Measurements from ENCODE around the gene RNF5.
"Not testable (repeated sequence)": the region's sequence is repeated elsewhere in the genome, so short reads cannot be mapped to it uniquely, and the experiment has no call there.

Gene RNF5, protein sequence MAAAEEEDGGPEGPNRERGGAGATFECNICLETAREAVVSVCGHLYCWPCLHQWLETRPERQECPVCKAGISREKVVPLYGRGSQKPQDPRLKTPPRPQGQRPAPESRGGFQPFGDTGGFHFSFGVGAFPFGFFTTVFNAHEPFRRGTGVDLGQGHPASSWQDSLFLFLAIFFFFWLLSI

GRCh38 chr6:32177788-32178546 lies at the start of gene RNF5:
Gene RNF5, plus strand, starts transcription at chr6:32178405. Its CDS starts 107 bp downstream, at chr6:32178512.
- DNase-seq (ENCODE audit: low read depth in 2 of 2), result peak; percentile 89 to 91

GRCh38 chr6:32128751-32129296 lies 49.4 kb upstream of the RNF5 start:
- DNase-seq (ENCODE audit: low read depth in 2 of 2), result no peak

- no peak for DNase-seq (ENCODE audit: low read depth in 2 of 2)
Measured at GRCh38 chr6:32129297-32130088, 48.7 kb upstream of the RNF5 start.

GRCh38 chr6:32131439-32131948 lies 46.7 kb upstream of the RNF5 start:
- no peak for DNase-seq (ENCODE audit: low read depth in 2 of 2)

- DNase-seq (ENCODE audit: low read depth in 2 of 2), result no peak
Measured at GRCh38 chr6:32132110-32132509, 46.1 kb upstream of the RNF5 start.

DNA sequence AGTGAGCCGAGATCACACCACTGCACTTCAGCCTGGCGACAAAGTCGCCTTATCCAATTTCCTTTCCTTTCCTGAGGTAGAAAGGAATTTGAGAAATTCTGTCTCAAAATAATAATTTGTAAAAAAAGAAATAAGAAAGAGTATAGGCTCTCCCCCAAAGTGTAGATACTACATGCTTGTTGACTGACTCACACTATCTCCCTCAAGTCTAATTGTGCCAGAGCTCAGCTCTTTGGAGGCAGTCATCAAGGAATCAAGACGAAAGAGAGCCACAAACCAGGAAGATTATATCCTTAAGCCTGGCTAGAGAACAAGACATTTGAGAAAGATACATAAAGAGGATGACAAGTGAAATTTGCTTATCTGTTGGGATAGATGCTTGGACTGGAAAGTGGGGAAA lies 44.4 kb upstream of the RNF5 start:
- DNase-seq (ENCODE audit: low read depth in 2 of 2), result no peak

DNA sequence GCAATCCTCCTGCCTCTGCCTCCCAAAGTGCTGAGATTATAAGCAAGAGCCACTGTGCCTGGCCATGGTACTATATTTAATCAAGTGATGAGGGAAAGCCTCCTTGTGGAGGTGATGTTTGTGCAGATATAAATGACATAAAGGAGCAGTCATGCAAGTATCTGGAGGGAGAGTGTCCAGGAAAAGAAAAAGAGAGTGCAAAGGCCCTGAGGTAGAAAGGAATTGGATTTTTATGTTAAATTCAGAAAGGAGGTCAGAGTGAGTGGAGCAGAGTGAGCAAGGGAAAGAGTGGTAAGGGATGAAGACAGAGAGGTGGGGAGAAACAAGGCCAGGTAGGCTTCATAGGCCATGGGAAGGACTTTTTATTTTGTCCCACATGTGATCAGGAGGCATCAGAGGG lies 40.8 kb upstream of the RNF5 start:
- DNase-seq (ENCODE audit: low read depth in 2 of 2), result no peak

DNA sequence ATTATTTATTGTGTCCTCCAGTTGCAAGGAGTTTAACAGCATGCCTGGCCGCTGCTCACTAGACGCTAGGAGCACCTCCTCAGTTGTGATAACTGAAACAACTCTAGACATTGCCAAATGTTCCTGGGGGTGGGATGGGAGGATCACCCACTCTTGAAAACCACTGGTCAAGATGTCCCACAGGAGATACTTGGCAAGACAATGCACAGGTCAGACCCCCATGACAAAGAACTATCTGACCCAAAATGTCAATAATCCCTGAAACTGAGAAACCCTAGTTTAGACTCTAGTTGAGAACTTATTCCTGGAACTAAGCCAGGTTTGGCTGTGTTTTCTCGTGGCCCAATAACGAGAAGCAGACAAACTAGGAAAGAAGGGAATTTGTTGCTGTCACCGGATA lies 38.6 kb upstream of the RNF5 start:
- no peak for DNase-seq (ENCODE audit: low read depth in 2 of 2)

- DNase-seq (ENCODE audit: low read depth in 2 of 2), result no peak
Measured at GRCh38 chr6:32140420-32141046, 37.7 kb upstream of the RNF5 start.

DNA sequence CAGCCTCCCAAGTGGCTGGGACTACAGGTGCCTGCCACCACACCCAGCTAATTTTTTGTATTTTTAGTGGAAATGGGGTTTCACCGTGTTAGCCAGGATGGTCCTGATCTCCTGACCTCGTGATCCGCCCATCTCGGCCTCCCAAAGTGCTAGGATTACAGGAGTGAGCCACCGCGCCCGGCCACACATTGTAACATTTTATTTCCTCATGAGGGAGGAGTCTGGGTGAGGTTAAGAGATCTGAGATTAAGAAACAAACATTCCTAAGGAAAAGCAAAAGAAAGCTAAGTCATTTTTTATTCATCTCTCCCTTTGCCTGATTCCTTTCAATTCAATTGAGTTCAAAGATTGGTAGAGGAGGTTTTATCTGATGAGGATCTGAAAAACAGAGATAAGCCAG lies 34.0 kb upstream of the RNF5 start:
- not testable (repeated sequence) for DNase-seq (ENCODE audit: low read depth in 2 of 2)

- no peak for DNase-seq (ENCODE audit: low read depth in 2 of 2)
Measured at GRCh38 chr6:32146287-32146686, 31.9 kb upstream of the RNF5 start.

GRCh38 chr6:32146687-32147086 lies 31.5 kb upstream of the RNF5 start:
- no peak for DNase-seq (ENCODE audit: low read depth in 2 of 2)

- no peak for DNase-seq (ENCODE audit: low read depth in 2 of 2)
Measured at GRCh38 chr6:32147401-32148132, 30.6 kb upstream of the RNF5 start.

- DNase-seq (ENCODE audit: low read depth in 2 of 2), result peak; percentile 70 to 79
Measured at GRCh38 chr6:32148289-32149091, 29.7 kb upstream of the RNF5 start.

DNA sequence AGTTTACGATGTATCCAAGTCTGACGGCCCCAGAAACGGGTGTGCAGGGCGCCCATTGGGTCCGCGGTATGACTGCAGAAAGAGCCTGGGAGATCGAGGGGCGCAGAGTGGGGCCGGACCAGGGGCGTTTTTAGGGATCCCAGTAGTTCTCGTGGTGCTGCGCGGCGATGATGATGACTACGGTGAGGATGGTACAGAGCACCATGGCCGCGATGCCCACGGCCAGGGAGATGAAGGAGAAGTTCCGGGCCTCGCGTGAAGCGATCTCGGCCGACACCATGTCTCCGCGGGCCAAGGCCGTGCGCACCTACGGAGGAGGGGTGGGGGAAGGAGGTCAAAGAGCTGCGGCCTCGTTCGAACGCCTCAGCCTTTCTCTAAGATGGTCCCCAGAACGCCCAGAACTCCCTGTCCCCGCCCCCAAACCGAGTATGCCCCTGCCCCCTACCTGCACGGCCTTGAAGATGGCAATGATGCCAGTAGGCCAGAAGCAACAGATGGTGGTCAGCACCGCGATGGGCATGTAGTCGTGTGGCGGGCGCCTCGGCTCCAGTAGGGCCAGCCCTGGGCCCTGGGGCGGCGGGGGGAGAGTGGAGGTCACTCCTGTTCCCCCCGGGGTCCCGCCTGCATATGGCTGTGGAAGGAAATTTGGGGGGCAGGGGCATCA lies 29.0 kb upstream of the RNF5 start:
- DNase-seq (ENCODE audit: low read depth in 2 of 2), result no peak

- DNase-seq (ENCODE audit: low read depth in 2 of 2), result no peak
Measured at GRCh38 chr6:32149932-32150870, 28.0 kb upstream of the RNF5 start.

- DNase-seq (ENCODE audit: low read depth in 2 of 2), result no peak
Measured at GRCh38 chr6:32151181-32151862, 26.9 kb upstream of the RNF5 start.

Measured in stimulated activated CD4-positive, alpha-beta T cell treated with anti-CD3 and anti-CD28 coated beads, Interleukin-15, amount 100 ng/mL, for 48 hours (primary cell).